Fibroblast of upper back skin (primary cell): ENCODE results near the gene C1QC.
A peak's percentile ranks its signal among the peaks of the same experiment; 100 is the strongest.

Source experiments
- DNase-seq: peaks from one replicate; pipeline ENCODE4 v3.0.0-alpha.2; 2013

The C1QC gene

GRCh38 chr1:22619798-22620197 is 23.6 kb upstream of the C1QC start:
- no peak for DNase-seq

- no peak for DNase-seq
Measured at GRCh38 chr1:22621761-22622160, 21.7 kb upstream of the C1QC start.

- peak; percentile 17 for DNase-seq
Measured at GRCh38 chr1:22625262-22625925, 18.0 kb upstream of the C1QC start.

GRCh38 chr1:22626237-22627157 is 16.9 kb upstream of the C1QC start:
- no peak for DNase-seq

GRCh38 chr1:22627331-22627730 is 16.1 kb upstream of the C1QC start:
- DNase-seq, result no peak

- DNase-seq, result no peak
Measured at GRCh38 chr1:22628698-22629444, 14.6 kb upstream of the C1QC start.

GRCh38 chr1:22629886-22630285 is 13.5 kb upstream of the C1QC start:
- DNase-seq, result no peak

- no peak for DNase-seq
Measured at GRCh38 chr1:22633697-22634463, 9.6 kb upstream of the C1QC start.

- DNase-seq, result no peak
Measured at GRCh38 chr1:22635436-22635835, 8.0 kb upstream of the C1QC start.

- DNase-seq, result no peak
Measured at GRCh38 chr1:22636353-22636752, 7.1 kb upstream of the C1QC start, which contains the start of gene C1QA. Gene C1QA (plus strand): TSS chr1:22636628. CDS start chr1:22637617, 989 bp downstream.

- no peak for DNase-seq
Measured at GRCh38 chr1:22636927-22637326, 6.5 kb upstream of the C1QC start.

GRCh38 chr1:22637907-22638445 is 5.5 kb upstream of the C1QC start:
- no peak for DNase-seq

GRCh38 chr1:22638476-22639234 is 4.8 kb upstream of the C1QC start:
- DNase-seq, result no peak

- DNase-seq, result peak; percentile 73
Measured at GRCh38 chr1:22639286-22639685, 4.1 kb upstream of the C1QC start.

GRCh38 chr1:22641247-22641646 is 2.2 kb upstream of the C1QC start:
- DNase-seq, result no peak

- DNase-seq, result peak; percentile 35
Measured at GRCh38 chr1:22641906-22642636, 1.4 kb upstream of the C1QC start.

- no peak for DNase-seq
Measured at GRCh38 chr1:22643928-22644327, 495 bp downstream of the C1QC start.

- no peak for DNase-seq
Measured at GRCh38 chr1:22645931-22646330, 2.5 kb downstream of the C1QC start.

- DNase-seq, result no peak
Measured at GRCh38 chr1:22646384-22646783, 3.0 kb downstream of the C1QC start.

- no peak for DNase-seq
Measured at GRCh38 chr1:22650089-22650693, 6.8 kb downstream of the C1QC start.
